Esophagus muscularis mucosa (tissue), 4 donors: ENCODE data around the gene AMIGO3. TPM values are rescaled to one million over a fixed set of nuclear protein-coding genes. Genes with fewer than 3 reads are reported as not detected.

ENCODE experiments used
- DNase-seq: peaks from one replicate; pipeline ENCODE4 v3.0.0-alpha.2; 2017; ENCODE audit errors: extremely low spot score
- H3K27ac ChIP-seq, 4 donors: fragments of 200-600 bp; sonication (generic); replicated peaks in 1 of 4; 1 replicate in 3 of 4; 2 replicates in 1 of 4; pipeline ENCODE4 v1.5.1; 2016 to 2019; ENCODE audit warnings: mild to moderate bottlenecking in 1 of 4
- H3K27me3 ChIP-seq, 4 donors: fragments of 200-600 bp; sonication (generic); one replicate each; pipeline versions ENCODE4 v1.5.1 to v1.6.0; 2016 to 2019
- H3K36me3 ChIP-seq, 4 donors: fragments of 200-600 bp; sonication (generic); one replicate each; pipeline ENCODE4 v1.5.1; 2016 to 2019
- H3K4me1 ChIP-seq, 4 donors: fragments of 200-600 bp; sonication (generic); one replicate each; pipeline ENCODE4 v1.5.1; 2016 to 2019
- H3K4me3 ChIP-seq, 4 donors: fragments of 200-600 bp; sonication (generic); 1 replicate in 2 of 4; 2 replicates in 2 of 4; pipeline ENCODE4 v1.5.1; 2016 to 2019; ENCODE audit warnings: mild to moderate bottlenecking in 4 of 4, moderate library complexity in 1 of 4
- H3K9me3 ChIP-seq, 4 donors: fragments of 200-600 bp; sonication (generic); 1 replicate in 3 of 4; 2 replicates in 1 of 4; pipeline ENCODE4 v1.5.1; 2016 to 2019
- EP300 ChIP-seq: sonication (generic); formaldehyde crosslinking; IDR thresholded peaks from one replicate; pipeline ENCODE4 v1.6.1; 2017; ENCODE audit warnings: antibody characterized with exemption
- POLR2A ChIP-seq: fragments of 450-650 bp; IDR thresholded peaks from one replicate; pipeline ENCODE4 v1.6.1; 2017; ENCODE audit warnings: antibody characterized with exemption, moderate library complexity, mild to moderate bottlenecking, low read depth
- POLR2AphosphoS5 ChIP-seq, 2 donors: sonication (generic); formaldehyde crosslinking; IDR thresholded peaks; one replicate each; pipeline ENCODE4 v1.6.1; 2017; ENCODE audit warnings: antibody characterized with exemption in 2 of 2
- WGBS: methylation state at CpG from one replicate; pipeline ENCODE4 v1.1.5; 2018; 5-methylcytosine and 5-hydroxymethylcytosine counted together
- intact Hi-C: fragments of 100-400 bp; cut with DNase I; formaldehyde crosslinking; loops from one replicate; pipeline ENCODE4 v1.15.1; 2023
- total RNA-seq, 4 donors: library from RNA; depleted of rRNA; stranded (reverse); fragments of >200 nt; gene quantifications; one replicate each; pipeline versions ENCODE4 v1.1.0 to v1.2.1, GENCODE V29; 2016
- TF ChIP-seq, protein P1 (sequence below), 3 experiments: fragments of 200-600 bp in 2 of 3; fragments of 450-650 bp in 1 of 3; sonication (generic) in 2 of 3; IDR thresholded peaks; one replicate each; pipeline ENCODE4 v1.5.1; 2017 to 2019; ENCODE audit warnings: antibody characterized with exemption in 3 of 3, mild to moderate bottlenecking in 2 of 3, moderate library complexity in 1 of 3

The AMIGO3 gene, protein sequence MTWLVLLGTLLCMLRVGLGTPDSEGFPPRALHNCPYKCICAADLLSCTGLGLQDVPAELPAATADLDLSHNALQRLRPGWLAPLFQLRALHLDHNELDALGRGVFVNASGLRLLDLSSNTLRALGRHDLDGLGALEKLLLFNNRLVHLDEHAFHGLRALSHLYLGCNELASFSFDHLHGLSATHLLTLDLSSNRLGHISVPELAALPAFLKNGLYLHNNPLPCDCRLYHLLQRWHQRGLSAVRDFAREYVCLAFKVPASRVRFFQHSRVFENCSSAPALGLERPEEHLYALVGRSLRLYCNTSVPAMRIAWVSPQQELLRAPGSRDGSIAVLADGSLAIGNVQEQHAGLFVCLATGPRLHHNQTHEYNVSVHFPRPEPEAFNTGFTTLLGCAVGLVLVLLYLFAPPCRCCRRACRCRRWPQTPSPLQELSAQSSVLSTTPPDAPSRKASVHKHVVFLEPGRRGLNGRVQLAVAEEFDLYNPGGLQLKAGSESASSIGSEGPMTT
- 1 to 10 TPM in 2 of 4 donors, not detected in 2; 1.2 to 1.7 TPM for total RNA-seq

DNA sequence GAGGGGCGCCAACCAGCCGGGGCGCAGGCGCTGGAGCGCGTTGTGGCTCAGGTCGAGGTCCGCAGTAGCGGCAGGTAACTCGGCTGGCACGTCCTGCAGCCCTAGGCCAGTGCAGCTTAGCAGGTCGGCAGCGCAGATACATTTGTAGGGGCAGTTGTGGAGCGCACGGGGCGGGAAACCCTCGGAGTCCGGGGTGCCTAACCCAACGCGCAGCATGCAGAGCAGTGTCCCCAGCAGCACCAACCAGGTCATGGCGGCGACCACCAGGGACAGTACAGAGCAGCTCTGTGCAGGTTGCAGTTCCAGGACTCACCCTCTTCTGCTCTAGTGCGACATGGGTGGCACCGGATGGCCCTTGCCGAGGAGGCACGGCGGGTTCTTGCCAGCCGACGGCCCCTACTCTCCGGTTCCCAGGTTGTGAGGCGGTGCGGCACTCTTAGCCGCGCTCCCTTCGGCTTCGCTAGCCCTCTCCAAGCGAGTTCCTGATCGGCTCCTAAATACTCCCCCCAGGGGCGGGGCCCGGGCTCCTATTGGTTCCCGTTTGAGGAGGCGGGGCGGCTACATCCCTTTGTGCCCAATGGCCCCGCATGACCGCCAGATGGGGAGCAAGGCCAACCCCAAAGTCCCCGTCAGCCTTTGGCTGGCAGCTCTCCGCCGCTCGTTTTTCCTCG is at the start of gene AMIGO3:
Gene AMIGO3 (minus strand): TSS at position 471 of the 671 bp plus-strand sequence. CDS start 219 bp downstream, at position 252.
- DNase-seq: peak; percentile 99
- peak within 1 kb of the TSS; percentile 54 to 71 (median 65) for H3K4me3 ChIP-seq
- intact Hi-C loops: no loop called here
- 1% methylated on average over 20 of the region's 50 CpGs for WGBS
- peak within 1 kb of the TSS; percentile 61 to 76 (median 71) for H3K27ac ChIP-seq
- H3K36me3 ChIP-seq: peaks cover 6 to 54% (median 50%) of the 10 kb centered on the region in 4 donors
- H3K9me3 ChIP-seq: no peaks in the 10 kb centered on the region
- H3K4me1 ChIP-seq: peaks cover 27 to 50% (median 45%) of the 10 kb centered on the region in 4 donors
- TF ChIP-seq, protein P1, sequence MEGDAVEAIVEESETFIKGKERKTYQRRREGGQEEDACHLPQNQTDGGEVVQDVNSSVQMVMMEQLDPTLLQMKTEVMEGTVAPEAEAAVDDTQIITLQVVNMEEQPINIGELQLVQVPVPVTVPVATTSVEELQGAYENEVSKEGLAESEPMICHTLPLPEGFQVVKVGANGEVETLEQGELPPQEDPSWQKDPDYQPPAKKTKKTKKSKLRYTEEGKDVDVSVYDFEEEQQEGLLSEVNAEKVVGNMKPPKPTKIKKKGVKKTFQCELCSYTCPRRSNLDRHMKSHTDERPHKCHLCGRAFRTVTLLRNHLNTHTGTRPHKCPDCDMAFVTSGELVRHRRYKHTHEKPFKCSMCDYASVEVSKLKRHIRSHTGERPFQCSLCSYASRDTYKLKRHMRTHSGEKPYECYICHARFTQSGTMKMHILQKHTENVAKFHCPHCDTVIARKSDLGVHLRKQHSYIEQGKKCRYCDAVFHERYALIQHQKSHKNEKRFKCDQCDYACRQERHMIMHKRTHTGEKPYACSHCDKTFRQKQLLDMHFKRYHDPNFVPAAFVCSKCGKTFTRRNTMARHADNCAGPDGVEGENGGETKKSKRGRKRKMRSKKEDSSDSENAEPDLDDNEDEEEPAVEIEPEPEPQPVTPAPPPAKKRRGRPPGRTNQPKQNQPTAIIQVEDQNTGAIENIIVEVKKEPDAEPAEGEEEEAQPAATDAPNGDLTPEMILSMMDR (IDR thresholded peaks at IDR 0.05): peak; percentile 35 to 70 (median 54)
- no peak for TF ChIP-seq EP300
- peak; percentile 5 for TF ChIP-seq POLR2A
- TF ChIP-seq POLR2AphosphoS5 (IDR thresholded peaks at IDR 0.05): peak; percentile 90 to 91
- no peaks in the 10 kb centered on the region for H3K27me3 ChIP-seq

DNA sequence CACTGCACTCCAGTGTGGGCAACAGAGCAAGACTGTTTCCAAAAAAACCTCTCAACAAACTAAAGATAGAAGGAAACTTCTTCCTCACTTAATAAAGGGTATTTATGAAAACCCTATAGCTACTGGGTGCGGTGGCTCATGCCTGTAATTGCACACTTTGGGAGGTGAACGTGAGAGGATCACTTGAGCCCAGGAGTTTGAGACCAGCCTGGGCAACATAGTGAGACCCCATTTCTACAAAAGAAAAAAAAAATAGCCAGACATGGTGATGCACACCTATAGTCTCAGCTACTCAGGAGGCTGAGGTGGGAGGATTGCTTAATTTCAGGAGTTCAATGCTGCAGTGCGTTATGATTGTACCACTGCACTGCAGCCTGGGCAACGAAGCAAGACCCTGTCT is 44.5 kb upstream of the AMIGO3 start:
- intact Hi-C loops: no loop called here
- Histone ChIP-seq H3K4me1 (peaks cover 0 to 14% (median 4%) of the 10 kb centered on the region in 4 donors), H3K27me3 (no peaks in the 10 kb centered on the region), H3K9me3 (no peaks in the 10 kb centered on the region), H3K27ac (no peak overlapping the region), H3K4me3 (no peak overlapping the region), H3K36me3 (peaks cover 0 to 20% (median 3%) of the 10 kb centered on the region in 4 donors)
- DNase-seq: no peak
- TF ChIP-seq EP300 (no peak), POLR2A (no peak), POLR2AphosphoS5 (IDR thresholded peaks at IDR 0.05) (no peak)
- TF ChIP-seq, protein P1 (IDR thresholded peaks at IDR 0.05): no peak
- 95% methylated on average over 4 of the region's 4 CpGs for WGBS

DNA sequence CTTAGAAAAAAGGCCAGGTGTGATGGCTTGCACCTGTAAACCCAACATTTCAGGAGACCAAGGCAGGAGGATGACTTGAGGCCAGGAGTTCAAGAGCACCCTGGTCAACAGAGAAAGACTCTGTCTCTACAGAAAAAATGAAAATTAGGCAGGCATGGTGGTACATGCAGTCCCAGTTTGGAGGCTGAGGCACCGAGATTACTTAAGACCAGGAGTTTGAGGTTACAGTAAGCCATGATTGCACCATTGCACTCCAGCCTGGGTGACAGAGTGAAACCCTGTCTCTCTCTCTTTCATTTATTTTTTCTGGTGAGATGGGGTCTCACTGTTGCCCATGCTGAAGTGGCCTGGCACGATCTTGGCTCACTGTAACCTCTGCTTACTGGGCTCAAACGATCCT is 42.2 kb upstream of the AMIGO3 start:
- H3K27me3 ChIP-seq: no peaks in the 10 kb centered on the region
- H3K36me3 ChIP-seq: peaks cover 0 to 20% (median 3%) of the 10 kb centered on the region in 4 donors
- TF ChIP-seq, protein P1 (IDR thresholded peaks at IDR 0.05): no peak
- TF ChIP-seq EP300 (no peak), POLR2AphosphoS5 (IDR thresholded peaks at IDR 0.05) (no peak), POLR2A (no peak)
- 85% methylated on average over 3 of the region's 3 CpGs for WGBS
- no peak overlapping the region for H3K4me3 ChIP-seq
- intact Hi-C loops: no loop called here
- no peak overlapping the region for H3K27ac ChIP-seq
- peaks cover 0 to 25% (median 9%) of the 10 kb centered on the region in 4 donors for H3K4me1 ChIP-seq
- no peaks in the 10 kb centered on the region for H3K9me3 ChIP-seq
- DNase-seq: no peak

DNA sequence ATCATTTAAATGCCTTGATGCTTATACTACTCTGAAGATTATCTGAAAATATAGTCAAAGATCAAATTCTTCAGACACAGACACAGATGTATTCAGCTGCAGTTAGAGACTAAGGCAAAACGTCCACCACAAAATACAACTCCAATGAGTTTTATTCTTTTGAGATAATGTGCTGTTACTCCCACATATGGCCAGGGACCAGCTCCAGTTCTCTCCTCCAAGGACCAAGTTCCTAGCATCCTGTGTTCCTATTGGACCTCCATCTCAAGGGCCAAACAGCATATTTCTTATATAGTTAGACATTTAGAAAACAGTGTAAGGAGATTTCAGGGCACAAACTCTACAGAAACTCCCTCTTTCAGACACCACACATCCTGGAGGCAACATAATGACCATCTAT is 39.7 kb upstream of the AMIGO3 start:
- WGBS: 13% methylated on average over 1 of the region's 1 CpG
- Histone ChIP-seq H3K27me3 (no peaks in the 10 kb centered on the region), H3K4me1 (peaks cover 12 to 42% (median 21%) of the 10 kb centered on the region in 4 donors), H3K36me3 (peaks cover 0 to 13% (median 3%) of the 10 kb centered on the region in 4 donors), H3K27ac (no peak overlapping the region), H3K4me3 (no peak overlapping the region), H3K9me3 (no peaks in the 10 kb centered on the region)
- intact Hi-C loops: no loop called here
- TF ChIP-seq, protein P1 (IDR thresholded peaks at IDR 0.05): no peak
- TF ChIP-seq EP300: no peak
- DNase-seq: no peak
